GM10266 (cell line): ENCODE measurements around the gene ADORA1.

Experiments
- DNase-seq: peaks from one replicate; pipeline ENCODE4 v3.0.0; 2012; ENCODE audit errors: extremely low spot score
- TF ChIP-seq, protein P1 (sequence below): IDR thresholded peaks from 2 replicates; pipeline ENCODE4 v1.5.1; 2012; ENCODE audit warnings: mild to moderate bottlenecking, low read depth; ENCODE audit not compliant: control insufficient read depth, insufficient read depth; ENCODE audit errors: missing control alignments

Gene ADORA1

GRCh38 chr1:203083463-203083921 lies 44.0 kb upstream of the ADORA1 start:
- DNase-seq, result no peak
- TF ChIP-seq, protein P1, sequence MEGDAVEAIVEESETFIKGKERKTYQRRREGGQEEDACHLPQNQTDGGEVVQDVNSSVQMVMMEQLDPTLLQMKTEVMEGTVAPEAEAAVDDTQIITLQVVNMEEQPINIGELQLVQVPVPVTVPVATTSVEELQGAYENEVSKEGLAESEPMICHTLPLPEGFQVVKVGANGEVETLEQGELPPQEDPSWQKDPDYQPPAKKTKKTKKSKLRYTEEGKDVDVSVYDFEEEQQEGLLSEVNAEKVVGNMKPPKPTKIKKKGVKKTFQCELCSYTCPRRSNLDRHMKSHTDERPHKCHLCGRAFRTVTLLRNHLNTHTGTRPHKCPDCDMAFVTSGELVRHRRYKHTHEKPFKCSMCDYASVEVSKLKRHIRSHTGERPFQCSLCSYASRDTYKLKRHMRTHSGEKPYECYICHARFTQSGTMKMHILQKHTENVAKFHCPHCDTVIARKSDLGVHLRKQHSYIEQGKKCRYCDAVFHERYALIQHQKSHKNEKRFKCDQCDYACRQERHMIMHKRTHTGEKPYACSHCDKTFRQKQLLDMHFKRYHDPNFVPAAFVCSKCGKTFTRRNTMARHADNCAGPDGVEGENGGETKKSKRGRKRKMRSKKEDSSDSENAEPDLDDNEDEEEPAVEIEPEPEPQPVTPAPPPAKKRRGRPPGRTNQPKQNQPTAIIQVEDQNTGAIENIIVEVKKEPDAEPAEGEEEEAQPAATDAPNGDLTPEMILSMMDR, result no peak

GRCh38 chr1:203084588-203085527 lies 42.7 kb upstream of the ADORA1 start:
- TF ChIP-seq, protein P1, result peak; percentile 56
- peak; percentile 62 for DNase-seq

DNA sequence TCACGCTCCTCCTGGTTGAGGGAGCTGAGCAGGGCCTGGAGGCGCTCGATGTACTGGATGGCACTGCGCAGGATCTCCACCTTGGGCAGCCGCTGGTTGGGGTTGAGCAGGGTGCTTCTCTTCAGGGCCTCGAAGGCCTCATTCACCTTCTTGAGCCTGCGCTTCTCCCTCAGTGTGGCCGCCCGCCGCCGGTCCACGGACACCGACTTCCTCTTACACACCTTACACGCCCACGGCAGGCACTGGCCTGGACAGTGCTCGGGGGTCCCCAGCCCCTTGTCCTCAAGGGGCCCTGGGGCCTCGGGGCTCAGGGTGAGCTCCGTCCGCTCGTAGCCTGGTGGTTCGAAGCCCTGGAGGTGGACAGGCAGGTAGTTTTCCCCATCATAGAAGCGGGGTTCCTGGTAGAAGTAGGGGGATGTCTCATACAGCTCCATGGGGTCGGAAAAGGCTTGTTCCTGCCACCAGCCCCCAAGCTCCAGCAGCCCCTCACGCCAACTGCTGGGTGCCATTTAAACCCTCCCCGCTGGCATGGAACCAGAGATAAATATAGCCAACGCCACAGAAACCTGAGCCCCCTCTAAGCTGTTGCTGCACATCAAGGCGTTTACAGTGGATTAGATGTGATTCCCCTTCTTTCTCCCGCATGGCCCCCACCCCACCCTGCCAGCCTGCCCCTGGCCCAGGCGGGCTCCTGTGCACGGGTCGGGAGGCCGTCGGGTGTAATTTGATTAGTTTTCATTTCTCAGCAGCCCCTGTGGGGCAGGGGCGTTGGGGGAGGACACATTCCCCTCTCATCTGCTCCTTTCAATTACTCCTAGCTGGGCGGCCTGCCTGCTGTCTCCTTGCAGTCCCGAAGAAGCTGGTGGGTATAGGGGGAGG lies 41.8 kb upstream of the ADORA1 start, which contains the start of gene MYOG:
Gene MYOG (minus strand): TSS at position 485 of the 879 bp plus-strand sequence. CDS start 51 bp downstream, at position 434.
- TF ChIP-seq, protein P1, result no peak
- DNase-seq, result peak; percentile 4

GRCh38 chr1:203086992-203087763 lies 40.3 kb upstream of the ADORA1 start:
- peak; percentile 5 for DNase-seq
- TF ChIP-seq, protein P1, result no peak

DNA sequence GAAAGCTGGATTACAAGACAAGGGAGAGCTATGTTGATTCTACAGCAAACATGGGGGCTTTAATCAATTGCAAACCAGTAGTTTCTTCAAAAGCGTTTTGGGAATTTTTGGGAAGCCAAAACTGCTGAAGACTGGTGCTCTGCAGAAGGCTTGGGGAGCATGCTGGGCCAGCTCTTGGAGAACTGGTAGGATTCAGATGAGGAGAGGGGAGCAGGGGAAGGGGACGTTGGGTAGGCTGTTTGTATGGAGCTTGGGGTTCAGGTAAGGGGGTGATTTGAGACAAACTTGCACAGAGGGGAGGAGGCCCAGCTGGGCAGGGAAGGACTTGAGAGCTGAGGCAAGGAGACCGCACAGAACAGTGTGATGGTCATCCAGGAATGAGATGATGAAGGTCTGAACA lies 39.1 kb upstream of the ADORA1 start:
- TF ChIP-seq, protein P1, result no peak
- peak; percentile 4 for DNase-seq

GRCh38 chr1:203089001-203089650 lies 38.4 kb upstream of the ADORA1 start:
- TF ChIP-seq, protein P1, result no peak
- DNase-seq, result peak; percentile 4
